Coronary artery (tissue), 2 donors: ENCODE data around the gene IFITM5.

Experiments used
- DNase-seq: peaks from one replicate; pipeline ENCODE4 v3.0.0-alpha.2; 2017; ENCODE audit warnings: low spot score
- H3K27ac ChIP-seq, 2 donors: fragments of 200-600 bp; sonication (generic); one replicate each; pipeline ENCODE4 v1.5.1; 2016 to 2019
- H3K4me3 ChIP-seq: fragments of 200-600 bp; sonication (generic); 2 replicates; pipeline ENCODE4 v1.5.1; 2016; ENCODE audit warnings: mild to moderate bottlenecking, moderate library complexity
- TF ChIP-seq, protein P1 (sequence below): fragments of 200-600 bp; sonication (generic); IDR thresholded peaks from one replicate; pipeline ENCODE4 v1.5.1; 2019; ENCODE audit warnings: antibody characterized with exemption

IFITM5 gene

DNA sequence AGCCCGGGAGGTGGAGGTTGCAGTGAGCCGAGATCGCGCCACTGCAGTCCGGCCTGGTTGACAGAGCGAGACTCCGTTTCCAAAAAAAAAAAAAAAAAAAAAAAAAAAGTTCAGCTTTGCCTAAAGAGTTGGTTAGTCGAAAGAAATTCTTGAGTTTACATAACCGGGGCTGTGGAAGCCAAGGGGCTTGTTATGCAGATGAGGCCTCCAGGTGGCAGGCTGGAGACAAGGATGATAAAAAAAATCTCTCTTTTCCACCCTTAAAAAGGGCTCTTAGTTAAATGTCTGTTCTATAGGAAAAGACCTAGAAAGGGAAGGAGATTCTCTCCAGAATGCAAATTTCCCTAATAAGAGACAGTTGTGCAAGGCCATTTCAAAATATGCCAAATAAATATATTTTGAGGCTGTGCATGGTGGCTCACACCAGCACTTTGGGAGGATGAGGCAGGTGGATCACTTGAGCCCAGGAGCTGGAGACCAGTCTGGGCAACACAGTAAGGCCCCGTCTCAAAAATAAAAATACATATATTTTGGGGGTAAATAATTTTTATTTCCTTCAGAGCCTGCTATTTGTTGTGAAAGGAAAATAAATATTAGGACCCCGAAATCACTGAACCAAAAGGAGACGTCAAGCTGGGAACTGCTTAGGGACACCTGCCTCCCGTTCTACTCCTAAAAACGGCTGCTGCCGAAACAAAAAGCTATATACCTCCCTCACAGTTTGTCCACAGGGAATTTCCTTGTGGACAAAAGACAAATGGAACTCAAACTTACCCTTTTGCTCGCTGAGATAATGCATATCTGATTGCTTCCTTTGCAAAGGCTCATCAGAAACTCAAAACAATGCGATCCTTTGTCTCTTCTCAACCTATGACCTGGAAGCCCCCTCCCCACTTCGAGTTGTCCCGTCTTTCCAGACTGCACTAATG is 5.9 kb upstream of the IFITM5 start:
- Histone ChIP-seq H3K4me3 (no peak overlapping the region), H3K27ac (peak overlapping the region in 1 of 2 donors; percentile 33)
- TF ChIP-seq, protein P1, sequence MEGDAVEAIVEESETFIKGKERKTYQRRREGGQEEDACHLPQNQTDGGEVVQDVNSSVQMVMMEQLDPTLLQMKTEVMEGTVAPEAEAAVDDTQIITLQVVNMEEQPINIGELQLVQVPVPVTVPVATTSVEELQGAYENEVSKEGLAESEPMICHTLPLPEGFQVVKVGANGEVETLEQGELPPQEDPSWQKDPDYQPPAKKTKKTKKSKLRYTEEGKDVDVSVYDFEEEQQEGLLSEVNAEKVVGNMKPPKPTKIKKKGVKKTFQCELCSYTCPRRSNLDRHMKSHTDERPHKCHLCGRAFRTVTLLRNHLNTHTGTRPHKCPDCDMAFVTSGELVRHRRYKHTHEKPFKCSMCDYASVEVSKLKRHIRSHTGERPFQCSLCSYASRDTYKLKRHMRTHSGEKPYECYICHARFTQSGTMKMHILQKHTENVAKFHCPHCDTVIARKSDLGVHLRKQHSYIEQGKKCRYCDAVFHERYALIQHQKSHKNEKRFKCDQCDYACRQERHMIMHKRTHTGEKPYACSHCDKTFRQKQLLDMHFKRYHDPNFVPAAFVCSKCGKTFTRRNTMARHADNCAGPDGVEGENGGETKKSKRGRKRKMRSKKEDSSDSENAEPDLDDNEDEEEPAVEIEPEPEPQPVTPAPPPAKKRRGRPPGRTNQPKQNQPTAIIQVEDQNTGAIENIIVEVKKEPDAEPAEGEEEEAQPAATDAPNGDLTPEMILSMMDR = peak; percentile 30
- DNase-seq = no peak

DNA sequence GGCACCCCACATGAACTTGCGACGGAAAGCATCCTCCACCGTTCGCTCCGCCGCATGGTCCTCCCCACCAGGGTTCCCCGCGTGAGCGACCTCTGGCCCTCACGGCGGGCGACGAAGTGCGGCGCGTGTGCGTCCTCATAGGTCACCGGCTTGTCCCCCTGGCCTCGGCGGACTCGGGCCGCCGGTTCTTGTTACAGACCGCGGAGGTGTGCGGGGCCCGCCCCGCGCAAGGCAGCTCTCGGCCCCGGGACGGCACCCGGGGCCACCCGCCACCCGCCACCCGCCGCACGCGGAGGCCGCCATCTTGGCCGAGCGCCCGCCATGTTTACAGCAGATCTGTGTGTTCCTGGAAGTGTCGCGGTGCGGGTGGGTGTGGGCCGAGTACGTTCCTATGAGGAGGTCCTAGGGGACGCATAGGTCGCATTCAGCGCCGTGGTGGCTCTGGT is 4.8 kb upstream of the IFITM5 start:
- no peak for DNase-seq
- Histone ChIP-seq H3K27ac (no peak overlapping the region), H3K4me3 (no peak overlapping the region)
- TF ChIP-seq, protein P1 = no peak

DNA sequence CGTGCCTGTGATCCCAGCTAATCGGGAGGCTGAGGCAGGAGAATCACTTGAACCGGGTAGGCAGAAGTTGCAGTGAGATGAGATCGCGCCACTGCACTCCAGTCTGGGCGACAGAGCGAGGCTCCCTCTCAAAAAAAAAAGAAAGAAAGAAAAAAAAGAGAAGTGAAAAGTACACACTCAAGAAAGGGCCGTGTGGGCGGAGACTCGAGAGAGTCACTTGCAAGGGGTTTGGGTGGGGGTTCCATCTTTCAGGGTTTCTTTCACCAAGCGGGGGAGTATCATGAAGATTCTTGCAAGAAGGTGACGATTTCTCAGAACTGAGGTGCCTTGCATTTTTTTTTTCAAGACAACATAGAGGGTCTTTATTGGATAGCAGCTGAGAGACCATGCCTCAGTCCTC is 4.0 kb upstream of the IFITM5 start:
- Histone ChIP-seq H3K4me3 (no peak overlapping the region), H3K27ac (no peak overlapping the region)
- TF ChIP-seq, protein P1 = no peak
- no peak for DNase-seq

DNA sequence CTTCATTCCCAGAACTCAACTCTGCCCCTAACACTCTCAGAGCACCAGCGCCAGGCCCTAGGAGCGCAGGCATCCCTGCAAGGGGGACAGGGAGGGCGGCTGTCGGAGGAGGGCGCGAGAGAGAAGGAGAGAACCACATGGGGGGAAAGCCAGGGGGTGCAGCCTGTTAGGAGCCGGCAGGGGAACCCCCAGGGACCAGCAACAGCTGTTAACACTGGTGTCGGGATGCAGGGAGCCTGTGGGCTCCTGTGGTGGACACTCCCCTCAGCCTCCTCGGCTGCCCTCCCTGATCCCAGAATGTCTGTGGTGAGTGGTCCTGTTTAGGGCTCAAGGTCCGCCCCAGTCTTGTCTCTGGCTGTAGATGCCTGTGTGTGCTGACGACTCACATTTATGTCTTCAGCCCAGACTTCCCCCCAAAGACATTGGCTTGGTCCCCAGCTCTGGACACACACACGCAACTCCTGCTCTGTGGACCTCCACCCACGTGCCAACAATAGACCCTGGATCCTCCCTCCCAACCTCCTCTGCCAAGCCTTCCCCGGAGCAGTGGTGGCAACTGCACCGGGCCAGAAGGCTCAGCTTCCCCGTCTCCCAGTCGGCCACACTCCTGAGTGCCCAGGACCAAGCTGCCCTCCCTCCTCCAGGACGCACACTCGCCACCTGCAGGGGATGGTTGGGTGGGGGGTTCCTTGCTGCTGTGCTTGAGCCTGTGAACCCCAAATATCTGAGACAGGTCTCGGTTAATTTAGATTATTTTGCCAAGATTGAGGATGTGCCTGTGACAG is 817 bp upstream of the IFITM5 start:
- no peak overlapping the region for H3K4me3 ChIP-seq
- H3K27ac ChIP-seq = no peak overlapping the region
- TF ChIP-seq, protein P1 = no peak
- no peak for DNase-seq

DNA sequence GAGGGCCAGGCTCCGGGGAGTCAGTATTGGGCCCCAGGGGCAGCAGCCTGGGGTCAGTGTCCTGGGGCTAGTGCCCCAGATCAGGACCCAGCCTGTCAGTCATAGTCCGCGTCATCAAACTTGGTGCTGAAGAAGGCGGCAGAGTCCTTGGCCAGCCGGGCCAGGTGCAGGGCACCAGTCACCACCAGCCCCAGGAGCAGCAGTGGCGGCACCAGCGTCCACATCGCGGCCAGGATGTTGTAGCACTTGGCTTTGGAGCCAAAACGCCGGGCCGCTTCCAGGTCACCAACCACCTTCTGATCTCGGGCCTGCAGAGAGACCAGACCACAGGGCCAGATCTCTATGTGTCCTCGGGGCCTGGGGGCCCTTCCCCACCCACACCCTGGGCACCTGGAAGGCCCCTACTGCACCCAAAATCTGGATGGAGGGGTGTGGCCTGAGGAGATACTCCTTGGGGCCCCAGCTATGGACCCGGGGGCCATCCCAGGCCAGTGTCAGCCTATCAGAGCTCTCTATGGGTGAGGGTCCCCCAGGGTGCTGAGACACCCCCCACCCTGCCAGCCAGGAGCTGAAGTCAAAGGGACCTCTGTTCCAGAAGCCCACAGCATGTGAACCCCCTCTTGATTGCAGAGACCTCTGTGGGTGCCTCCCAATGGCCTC is 790 bp downstream of the IFITM5 start:
- DNase-seq = no peak
- Histone ChIP-seq H3K4me3 (no peak overlapping the region), H3K27ac (no peak overlapping the region)
- TF ChIP-seq, protein P1 = no peak

DNA sequence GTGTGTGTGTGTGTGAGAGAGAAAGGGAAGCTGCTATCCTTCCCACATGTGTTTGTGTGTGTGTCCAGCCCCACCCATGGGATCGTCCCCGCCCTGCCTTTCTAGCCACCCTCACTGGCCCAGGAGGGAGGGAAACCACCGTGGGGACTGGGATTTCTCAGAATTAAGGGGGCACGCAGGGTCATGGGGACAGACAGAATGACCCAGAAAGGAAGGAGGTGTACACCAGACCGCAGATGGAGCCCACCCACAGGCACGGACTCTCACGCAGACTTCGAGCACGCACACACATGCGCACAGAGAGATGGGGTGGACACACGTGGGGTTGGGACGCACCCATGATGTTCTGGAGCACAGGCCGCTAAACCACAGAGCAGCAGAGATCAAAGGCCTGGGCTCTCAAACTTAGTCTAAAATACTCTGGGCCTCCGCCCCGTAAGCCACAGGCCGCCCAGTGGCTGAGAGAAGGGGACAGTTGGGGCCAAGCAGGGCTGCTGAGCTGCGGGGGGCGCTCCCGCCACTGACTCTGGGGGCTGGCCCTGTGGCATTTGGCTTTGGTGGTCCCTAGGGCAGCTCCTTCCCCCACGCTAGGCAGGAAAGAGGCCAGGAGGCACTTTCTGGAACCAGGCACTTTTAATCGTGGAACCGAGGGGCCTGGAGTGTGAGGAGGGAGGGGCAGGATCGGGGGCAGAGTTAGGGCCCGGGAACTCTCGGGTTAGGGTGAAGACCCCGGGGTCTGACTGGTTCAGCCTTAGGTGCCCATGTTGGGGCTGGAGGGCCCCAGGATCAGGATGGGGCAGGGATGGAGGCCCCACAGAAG is 1.5 kb downstream of the IFITM5 start:
- no peak overlapping the region for H3K4me3 ChIP-seq
- DNase-seq = no peak
- no peak overlapping the region for H3K27ac ChIP-seq
- TF ChIP-seq, protein P1 = no peak
